Right lobe of liver (tissue), 6 donors: ENCODE results near the gene CHMP5. TPM values are rescaled to one million over a fixed set of nuclear protein-coding genes. Genes with fewer than 3 reads are reported as not detected.
A peak's percentile ranks its signal among the peaks of the same experiment; 100 is the strongest.

Source experiments
- ATAC-seq, 4 donors: fragments of 200-7000 bp; cut with Tn5 transposase; one replicate each; pipeline ENCODE4 v1.9.1; 2020; ENCODE audit warnings: mild to moderate bottlenecking in 4 of 4, moderate library complexity in 4 of 4
- DNase-seq, 3 donors: peaks; one replicate each; pipeline ENCODE4 v3.0.0-alpha.2; 2020
- H3K27ac ChIP-seq, 3 donors: fragments of 200-600 bp; one replicate each; pipeline ENCODE4 v1.8.0; 2022
- H3K27me3 ChIP-seq, 2 donors: fragments of 200-600 bp; one replicate each; pipeline ENCODE4 v1.8.0; 2022
- H3K36me3 ChIP-seq, 4 donors: fragments of 200-600 bp; sonication (generic) in 1 of 4; one replicate each; pipeline versions ENCODE4 v1.5.1 to v1.8.0; 2017 to 2022; ENCODE audit warnings: control low read depth in 1 of 4
- H3K4me1 ChIP-seq, 4 donors: fragments of 200-600 bp; sonication (generic) in 1 of 4; one replicate each; pipeline versions ENCODE4 v1.5.1 to v1.8.0; 2017 to 2022; ENCODE audit warnings: control low read depth in 1 of 4
- H3K4me3 ChIP-seq, 3 donors: fragments of 200-600 bp; one replicate each; pipeline ENCODE4 v1.8.0; 2022
- H3K9me3 ChIP-seq, 4 donors: fragments of 200-600 bp; sonication (generic) in 1 of 4; one replicate each; pipeline versions ENCODE4 v1.5.1 to v1.8.0; 2017 to 2022; ENCODE audit warnings: control low read depth in 1 of 4
- CTCF ChIP-seq, 4 donors: fragments of 200-600 bp in 3 of 4; fragments of 450-650 bp in 1 of 4; IDR thresholded peaks; one replicate each; pipeline versions ENCODE4 v1.5.1 to v1.8.0; 2016 to 2022; ENCODE audit warnings: antibody characterized with exemption in 4 of 4, mild to moderate bottlenecking in 2 of 4
- POLR2A ChIP-seq: fragments of 450-650 bp; IDR thresholded peaks from one replicate; pipeline ENCODE4 v1.6.1; 2017; ENCODE audit warnings: antibody characterized with exemption, mild to moderate bottlenecking
- WGBS: methylation state at CpG from one replicate; pipeline ENCODE4 v1.1.6; 2018; ENCODE audit warnings: low coverage, low lambda C conversion rate; ENCODE audit not compliant: insufficient coverage; ENCODE audit errors: missing lambda C conversion rate; 5-methylcytosine and 5-hydroxymethylcytosine counted together
- intact Hi-C, 2 donors: fragments of 100-400 bp; cut with DNase I; formaldehyde crosslinking; loops; one replicate each; pipeline versions ENCODE4 v1.11.2 to v1.14.1; 2022
- total RNA-seq, 6 experiments: library from RNA; depleted of rRNA in 2 of 6; stranded (reverse); fragments of >200 nt in 2 of 6; fragmentation: NEBNext Ultra II Directional in 3 of 6; extraction: Animal tissue kit (Norgen Biotek cat#: 25700) in 3 of 6; gene quantifications; one replicate each; pipeline versions ENCODE4 v1.1.0 to v1.2.4, GENCODE V29; 2016 to 2023
- donor health status: DM: no; HTN: yes; CAD: no.
- donor health status: DM: no; HTN: no; CAD: no.
- donor health status: DM: no; HTN: no; CAD: no.
- donor health status: DM: no; HTN: yes; CAD: no.
- donor health status: DM: no; HTN: yes; CAD: no.

The CHMP5 gene
- total RNA-seq, 6 experiments from 2014 or later = 19.7 to 30.3 (median 26.0) TPM

- H3K27ac ChIP-seq = peak overlapping the region; percentile 75 to 82 (median 76)
- H3K4me3 ChIP-seq = peak overlapping the region; percentile 64 to 97 (median 95)
- H3K36me3 ChIP-seq = peaks cover 0 to 59% (median 21%) of the 10 kb centered on the region in 4 donors
- peak; percentile 63 to 76 (median 71) for DNase-seq
- no peaks in the 10 kb centered on the region for H3K9me3 ChIP-seq
- peaks cover 0 to 16% (median 7%) of the 10 kb centered on the region in 4 donors for H3K4me1 ChIP-seq
- TF ChIP-seq POLR2A = no peak
- TF ChIP-seq CTCF (IDR thresholded peaks at IDR 0.05) = no peak
- peak; percentile 4 to 18 (median 10) for ATAC-seq
- WGBS = 0% methylated on average over 3 of the region's 37 CpGs
- intact Hi-C loops = no loop called here
- no peaks in the 10 kb centered on the region for H3K27me3 ChIP-seq
These were observed 811 bp upstream of the CHMP5 start for GRCh38 chr9:33264003-33264472.

GRCh38 chr9:33265211-33265865 is 489 bp downstream of the CHMP5 start:
- H3K36me3 ChIP-seq = peaks cover 0 to 57% (median 15%) of the 10 kb centered on the region in 4 donors
- 19% methylated on average over 13 of the region's 13 CpGs for WGBS
- TF ChIP-seq POLR2A (no peak), CTCF (IDR thresholded peaks at IDR 0.05) (no peak)
- no peaks in the 10 kb centered on the region for H3K9me3 ChIP-seq
- H3K4me3 ChIP-seq = peak overlapping the region; percentile 67 to 97 (median 95)
- peaks cover 0 to 16% (median 7%) of the 10 kb centered on the region in 4 donors for H3K4me1 ChIP-seq
- no peaks in the 10 kb centered on the region for H3K27me3 ChIP-seq
- intact Hi-C loops = no loop called here
- DNase-seq (no peak), ATAC-seq (no peak)
- H3K27ac ChIP-seq = peak overlapping the region; percentile 33 to 76 (median 69)

DNA sequence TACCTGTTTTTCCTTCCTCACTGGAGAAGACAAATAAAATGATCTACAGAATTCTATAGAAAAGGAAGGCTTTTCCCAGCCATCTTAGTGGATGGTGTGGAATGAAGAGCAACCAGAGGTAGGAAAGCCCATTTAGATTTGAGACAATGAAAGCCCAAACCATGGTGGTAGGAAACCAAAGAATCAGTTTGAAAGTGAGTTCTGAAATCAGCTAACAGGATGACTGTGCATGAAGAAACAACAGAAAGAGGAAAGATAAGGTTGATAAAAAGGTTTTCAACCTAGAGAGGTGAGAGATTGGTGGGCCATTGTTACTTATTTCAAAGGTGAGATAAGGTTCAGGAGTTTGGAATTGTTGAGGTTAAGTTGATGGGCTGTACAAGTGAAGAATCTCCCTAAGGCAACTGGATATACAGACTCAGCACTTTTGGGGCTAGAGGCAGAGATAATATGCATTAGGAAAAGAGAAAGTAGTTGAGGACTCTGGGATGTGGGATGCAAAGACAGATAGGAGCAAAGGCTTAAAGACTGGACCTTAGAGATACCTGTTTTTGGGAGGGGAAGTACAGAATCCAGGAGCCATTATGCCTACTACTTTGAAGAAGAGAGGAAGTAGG is 2.4 kb downstream of the CHMP5 start:
- no peak for TF ChIP-seq CTCF (IDR thresholded peaks at IDR 0.05)
- no peak for TF ChIP-seq POLR2A
- no peak for ATAC-seq
- Histone ChIP-seq H3K4me3 (no peak overlapping the region), H3K27me3 (no peaks in the 10 kb centered on the region), H3K9me3 (no peaks in the 10 kb centered on the region), H3K27ac (no peak overlapping the region), H3K36me3 (peaks cover 0 to 57% (median 14%) of the 10 kb centered on the region in 4 donors), H3K4me1 (peaks cover 0 to 16% (median 7%) of the 10 kb centered on the region in 4 donors)
- intact Hi-C loops = no loop called here
- DNase-seq = no peak

- Histone ChIP-seq H3K4me1 (peaks cover 0 to 8% (median 3%) of the 10 kb centered on the region in 4 donors), H3K36me3 (peaks cover 0 to 71% (median 18%) of the 10 kb centered on the region in 4 donors), H3K9me3 (no peaks in the 10 kb centered on the region), H3K4me3 (no peak overlapping the region), H3K27me3 (no peaks in the 10 kb centered on the region), H3K27ac (no peak overlapping the region)
- TF ChIP-seq POLR2A = no peak
- no peak for TF ChIP-seq CTCF (IDR thresholded peaks at IDR 0.05)
- WGBS = 95% methylated on average over 3 of the region's 3 CpGs
- intact Hi-C loops = no loop called here
- DNase-seq = no peak
- ATAC-seq = no peak
These were observed 5.3 kb downstream of the CHMP5 start for GRCh38 chr9:33270146-33270545.
